Omental fat pad (tissue), 4 donors: ENCODE results near the gene CHST11. TPM values are rescaled to one million over a fixed set of nuclear protein-coding genes. Genes with fewer than 3 reads are reported as not detected.
A peak's percentile ranks its signal among the peaks of the same experiment; 100 is the strongest.

Experiments used
- ATAC-seq: fragments of 150-250 bp; one replicate; pipeline ENCODE4 v1.9.1; 2016; ENCODE audit warnings: mild to moderate bottlenecking, moderate library complexity; ENCODE audit not compliant: low FRiP score
- DNase-seq: peaks from one replicate; pipeline ENCODE4 v3.0.0-alpha.2; 2019; ENCODE audit warnings: low spot score
- total RNA-seq, 4 donors: library from RNA; depleted of rRNA; stranded (reverse); fragments of >200 nt; gene quantifications; one replicate each; pipeline ENCODE4 v1.1.0, GENCODE V29; 2016
- TF ChIP-seq, protein P1 (sequence below), 3 donors: fragments of 450-650 bp; IDR thresholded peaks; one replicate each; pipeline ENCODE4 v1.5.1; 2016 to 2017; ENCODE audit warnings: antibody characterized with exemption in 3 of 3, mild to moderate bottlenecking in 3 of 3, moderate library complexity in 2 of 3

CHST11 gene
- total RNA-seq, 4 donors from 2014 or later: 12.2 to 58.6 (median 30.1) TPM

DNA sequence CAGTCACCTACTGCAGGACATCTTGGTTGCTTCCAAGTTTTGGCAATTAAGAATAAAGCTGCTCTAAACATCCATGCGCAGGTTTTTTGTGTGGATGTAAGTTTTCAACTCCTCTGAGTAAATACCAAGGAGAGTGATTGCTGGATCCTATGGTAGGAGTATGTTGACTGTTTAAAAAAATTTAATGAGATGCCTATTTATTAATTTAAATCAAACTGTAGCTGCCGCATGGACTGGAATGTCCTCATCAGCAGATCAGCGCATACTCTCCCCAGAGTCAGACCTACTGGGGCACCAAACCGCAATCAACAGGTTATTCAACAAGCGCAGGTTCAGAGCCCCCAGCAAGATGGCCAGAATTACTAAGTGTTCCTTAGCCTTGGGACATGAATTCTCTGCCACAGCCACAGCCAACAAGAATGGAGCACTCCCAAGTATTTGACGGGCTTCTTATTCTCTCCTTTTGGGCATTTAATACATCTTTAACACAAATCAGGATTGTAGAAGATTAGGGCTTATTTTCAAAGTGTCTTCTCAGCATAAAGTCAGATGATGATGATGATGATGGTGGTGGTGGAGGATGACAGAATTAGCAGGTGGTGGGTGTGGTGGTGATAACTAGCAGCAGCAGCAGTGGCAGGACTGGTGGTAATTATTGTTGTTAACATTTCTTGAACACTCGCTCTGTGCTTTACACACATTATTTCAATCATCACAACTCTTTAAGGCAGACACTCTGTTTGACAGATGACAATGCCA lies 170.7 kb downstream of the CHST11 start:
- TF ChIP-seq, protein P1, sequence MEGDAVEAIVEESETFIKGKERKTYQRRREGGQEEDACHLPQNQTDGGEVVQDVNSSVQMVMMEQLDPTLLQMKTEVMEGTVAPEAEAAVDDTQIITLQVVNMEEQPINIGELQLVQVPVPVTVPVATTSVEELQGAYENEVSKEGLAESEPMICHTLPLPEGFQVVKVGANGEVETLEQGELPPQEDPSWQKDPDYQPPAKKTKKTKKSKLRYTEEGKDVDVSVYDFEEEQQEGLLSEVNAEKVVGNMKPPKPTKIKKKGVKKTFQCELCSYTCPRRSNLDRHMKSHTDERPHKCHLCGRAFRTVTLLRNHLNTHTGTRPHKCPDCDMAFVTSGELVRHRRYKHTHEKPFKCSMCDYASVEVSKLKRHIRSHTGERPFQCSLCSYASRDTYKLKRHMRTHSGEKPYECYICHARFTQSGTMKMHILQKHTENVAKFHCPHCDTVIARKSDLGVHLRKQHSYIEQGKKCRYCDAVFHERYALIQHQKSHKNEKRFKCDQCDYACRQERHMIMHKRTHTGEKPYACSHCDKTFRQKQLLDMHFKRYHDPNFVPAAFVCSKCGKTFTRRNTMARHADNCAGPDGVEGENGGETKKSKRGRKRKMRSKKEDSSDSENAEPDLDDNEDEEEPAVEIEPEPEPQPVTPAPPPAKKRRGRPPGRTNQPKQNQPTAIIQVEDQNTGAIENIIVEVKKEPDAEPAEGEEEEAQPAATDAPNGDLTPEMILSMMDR (IDR thresholded peaks at IDR 0.05): no peak
- ATAC-seq (no peak), DNase-seq (no peak)

DNA sequence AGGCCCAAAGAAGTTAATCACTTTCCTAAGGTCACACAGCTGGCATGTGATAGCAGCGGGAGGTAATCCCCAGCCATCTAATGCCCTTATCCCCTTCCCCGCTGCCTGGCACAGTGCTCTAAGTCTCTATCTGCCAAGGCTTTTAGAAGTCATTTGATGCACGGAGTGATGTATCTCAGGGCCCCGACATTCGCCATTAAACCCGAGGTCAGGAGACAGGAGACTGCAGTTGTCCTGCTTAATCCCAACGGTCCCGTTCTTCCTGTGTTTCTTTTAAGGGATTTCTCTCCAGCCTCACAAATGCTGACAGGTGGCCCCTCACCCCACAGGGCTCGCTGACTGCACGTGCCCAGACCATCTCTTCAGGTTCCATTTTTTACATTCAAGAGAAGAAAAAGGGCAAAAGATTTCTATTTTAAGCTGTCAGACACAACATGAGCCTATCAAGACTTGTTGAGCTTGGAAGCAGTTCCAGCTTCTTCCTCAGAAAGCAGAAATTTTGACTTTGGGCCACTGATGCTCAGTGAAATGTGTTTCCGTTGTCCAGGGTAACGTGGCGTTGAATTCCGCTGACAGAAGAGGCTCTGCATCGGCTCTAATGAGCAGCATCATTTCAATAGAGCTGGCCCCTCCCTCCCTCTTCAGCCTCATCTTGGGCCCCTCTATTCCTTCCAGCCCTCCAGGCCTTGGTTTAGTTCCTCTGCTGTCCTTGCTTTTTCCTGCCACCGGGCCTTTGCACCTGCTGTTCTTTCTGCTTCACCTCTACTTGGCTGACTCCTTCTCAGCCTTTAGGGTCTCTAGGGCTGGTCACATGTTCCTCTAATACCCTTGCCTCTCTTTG lies 171.5 kb downstream of the CHST11 start:
- ATAC-seq (no peak), DNase-seq (no peak)
- TF ChIP-seq, protein P1 (IDR thresholded peaks at IDR 0.05): no peak

DNA sequence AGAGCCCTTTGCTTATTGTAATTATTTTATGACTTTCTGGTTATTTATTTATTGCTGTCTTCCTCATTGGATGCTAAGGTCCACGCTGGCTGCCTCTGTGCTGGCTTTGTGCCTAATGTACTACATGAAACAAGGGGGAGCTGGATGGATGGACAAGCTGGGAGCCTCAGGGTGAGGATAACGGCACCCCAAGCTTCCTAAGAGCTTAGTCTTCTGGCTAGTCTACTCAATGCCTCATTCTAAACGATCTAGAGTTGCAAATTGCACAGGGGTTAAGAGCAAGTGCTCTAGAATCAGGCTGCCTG lies 172.0 kb downstream of the CHST11 start:
- TF ChIP-seq, protein P1 (IDR thresholded peaks at IDR 0.05): no peak
- ATAC-seq (no peak), DNase-seq (no peak)

DNA sequence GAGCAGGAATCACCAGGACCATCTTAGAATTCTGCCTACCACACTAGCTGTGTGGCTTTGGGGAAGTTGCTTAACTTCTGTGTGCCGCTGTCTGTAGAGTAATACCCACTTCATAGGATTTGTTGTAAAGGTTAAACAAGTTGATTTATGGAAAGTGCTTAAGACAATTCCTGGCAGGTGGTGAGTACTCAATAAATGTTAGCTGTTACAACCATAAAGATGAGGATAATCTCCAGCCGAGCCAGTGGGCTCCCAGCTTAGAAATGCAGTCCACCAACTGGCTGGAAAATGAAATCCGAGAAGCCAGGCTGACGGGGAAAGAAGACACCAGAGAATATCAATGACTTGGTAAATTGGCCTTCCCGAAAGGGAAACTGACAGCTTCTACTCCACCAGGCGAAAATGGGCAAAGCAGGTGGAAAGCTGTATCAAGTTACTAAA lies 173.5 kb downstream of the CHST11 start:
- DNase-seq: no peak
- no peak for ATAC-seq
- TF ChIP-seq, protein P1 (IDR thresholded peaks at IDR 0.05): no peak

DNA sequence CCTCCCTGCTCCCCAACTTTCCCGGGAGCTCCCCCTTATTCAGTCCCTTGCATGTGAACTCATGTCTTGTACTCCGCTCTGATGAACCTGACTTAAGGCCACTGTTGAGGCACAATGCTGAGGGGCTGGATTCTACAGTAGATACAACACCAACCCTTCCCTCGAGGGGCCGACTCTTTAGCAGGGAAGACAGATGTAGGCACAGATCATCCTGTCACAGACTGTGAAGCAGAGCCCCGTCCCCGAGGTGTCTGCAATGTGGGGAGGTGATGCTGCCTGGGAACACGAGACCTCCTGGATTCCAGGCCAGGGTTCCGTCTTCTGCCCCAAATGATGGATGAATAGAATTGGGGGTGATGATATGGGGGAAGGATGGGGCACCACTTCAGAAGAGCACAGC lies 175.1 kb downstream of the CHST11 start:
- TF ChIP-seq, protein P1 (IDR thresholded peaks at IDR 0.05): no peak
- DNase-seq (no peak), ATAC-seq (no peak)

DNA sequence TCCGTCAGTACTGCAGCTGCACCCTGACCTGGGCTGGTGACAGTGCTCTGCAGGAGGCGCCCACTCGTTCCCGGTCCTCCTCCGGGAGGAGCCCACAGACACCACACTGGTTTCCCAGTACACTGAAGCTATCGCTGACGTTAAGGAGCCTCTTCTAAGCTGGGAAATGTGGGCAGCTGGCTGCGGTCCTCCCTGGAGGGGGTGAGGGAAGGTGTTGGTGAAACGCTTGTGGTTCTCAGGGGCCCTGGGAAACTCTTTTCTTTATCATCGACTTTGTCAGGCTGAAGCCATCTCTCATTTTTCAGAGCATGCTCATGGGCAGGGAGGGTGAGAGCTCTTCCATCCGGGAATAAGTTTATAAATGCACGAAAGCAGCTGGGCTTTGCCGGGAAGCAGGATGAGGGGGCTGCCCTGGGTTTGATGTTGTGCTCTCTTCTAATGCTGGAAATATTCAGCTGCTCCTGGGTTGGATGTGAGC lies 176.0 kb downstream of the CHST11 start:
- no peak for DNase-seq
- TF ChIP-seq, protein P1 (IDR thresholded peaks at IDR 0.05): no peak
- ATAC-seq: peak; percentile 79
